Measurements from ENCODE around the gene GAS2L2.

- no peak for TF ChIP-seq POLR2A (IDR thresholded peaks at IDR 0.05; ENCODE audit: low read length)
- TF ChIP-seq GATA1 (IDR thresholded peaks at IDR 0.05; ENCODE audit: low read depth, low read length): no peak
Measured at GRCh38 chr17:35796942-35797341, 43.9 kb upstream of the GAS2L2 start.
